Gastrocnemius medialis (tissue), 4 donors: ENCODE data around the gene GABBR2.

Source experiments
- POLR2A ChIP-seq, 2 donors: fragments of 450-650 bp; IDR thresholded peaks; one replicate each; pipeline ENCODE4 v1.6.1; 2017; ENCODE audit warnings: antibody characterized with exemption in 2 of 2, mild to moderate bottlenecking in 2 of 2, moderate library complexity in 2 of 2
- TF ChIP-seq, protein P1 (sequence below), 5 experiments: fragments of 450-650 bp in 3 of 5; fragments of 200-600 bp in 2 of 5; sonication (generic) in 2 of 5; IDR thresholded peaks in 4 of 5; conservative IDR thresholded peaks in 1 of 5; 1 replicate in 4 of 5; 2 replicates in 1 of 5; pipeline ENCODE4 v1.5.1; 2016 to 2019; ENCODE audit warnings: antibody characterized with exemption in 5 of 5, mild to moderate bottlenecking in 3 of 5, moderate library complexity in 3 of 5

DNA sequence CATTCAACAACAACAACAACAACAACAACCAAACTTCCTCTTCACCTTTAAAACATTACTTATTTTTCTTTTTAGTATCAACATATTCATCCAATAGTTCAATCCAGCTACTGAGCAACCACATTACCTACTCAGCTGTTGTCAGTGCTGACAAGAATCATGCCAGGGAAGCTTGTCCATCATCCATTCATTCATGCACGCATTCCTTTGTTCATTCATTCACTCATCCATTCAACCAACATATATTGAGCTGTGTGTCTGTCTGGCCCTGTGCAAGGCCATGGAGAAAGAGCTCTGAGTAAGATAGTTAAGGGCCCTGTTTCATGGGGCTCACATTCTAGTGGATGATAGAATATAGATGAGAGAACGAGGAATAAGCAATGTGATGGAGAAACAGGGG lies 373.1 kb downstream of the GABBR2 start:
- TF ChIP-seq, protein P1, sequence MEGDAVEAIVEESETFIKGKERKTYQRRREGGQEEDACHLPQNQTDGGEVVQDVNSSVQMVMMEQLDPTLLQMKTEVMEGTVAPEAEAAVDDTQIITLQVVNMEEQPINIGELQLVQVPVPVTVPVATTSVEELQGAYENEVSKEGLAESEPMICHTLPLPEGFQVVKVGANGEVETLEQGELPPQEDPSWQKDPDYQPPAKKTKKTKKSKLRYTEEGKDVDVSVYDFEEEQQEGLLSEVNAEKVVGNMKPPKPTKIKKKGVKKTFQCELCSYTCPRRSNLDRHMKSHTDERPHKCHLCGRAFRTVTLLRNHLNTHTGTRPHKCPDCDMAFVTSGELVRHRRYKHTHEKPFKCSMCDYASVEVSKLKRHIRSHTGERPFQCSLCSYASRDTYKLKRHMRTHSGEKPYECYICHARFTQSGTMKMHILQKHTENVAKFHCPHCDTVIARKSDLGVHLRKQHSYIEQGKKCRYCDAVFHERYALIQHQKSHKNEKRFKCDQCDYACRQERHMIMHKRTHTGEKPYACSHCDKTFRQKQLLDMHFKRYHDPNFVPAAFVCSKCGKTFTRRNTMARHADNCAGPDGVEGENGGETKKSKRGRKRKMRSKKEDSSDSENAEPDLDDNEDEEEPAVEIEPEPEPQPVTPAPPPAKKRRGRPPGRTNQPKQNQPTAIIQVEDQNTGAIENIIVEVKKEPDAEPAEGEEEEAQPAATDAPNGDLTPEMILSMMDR (IDR thresholded peaks at IDR 0.05 in 4 of 5, conservative IDR thresholded peaks at IDR 0.05 in 1 of 5) = no peak
- TF ChIP-seq POLR2A (IDR thresholded peaks at IDR 0.05) = no peak
